Fibroblast of lung (primary cell): ENCODE measurements around the gene BTG3. TPM values are rescaled to one million over a fixed set of nuclear protein-coding genes. Genes with fewer than 3 reads are reported as not detected.

Source experiments
- DNase-seq, 2 donors: peaks; one replicate each; pipeline versions ENCODE4 v3.0.0 to v3.0.0-alpha.2; 2010; ENCODE audit warnings: low read depth in 2 of 2
- H2AFZ ChIP-seq: 2 replicates; pipeline ENCODE4 v1.5.1; 2012; ENCODE audit warnings: low read length, control low read depth, inconsistent platforms
- H3K27ac ChIP-seq: 2 replicates; pipeline ENCODE4 v1.5.1; 2011; ENCODE audit warnings: low read length, control low read depth; ENCODE audit not compliant: insufficient read depth
- H3K27me3 ChIP-seq: 2 replicates; pipeline ENCODE4 v1.5.1; 2011; ENCODE audit warnings: mild to moderate bottlenecking, low read length; ENCODE audit not compliant: control insufficient read depth, insufficient read depth
- H3K36me3 ChIP-seq: 2 replicates; pipeline ENCODE4 v1.5.1; 2011; ENCODE audit warnings: low read length; ENCODE audit not compliant: control insufficient read depth, insufficient read depth
- H3K4me1 ChIP-seq: 2 replicates; pipeline ENCODE4 v1.5.1; 2011; ENCODE audit warnings: low read length; ENCODE audit not compliant: control insufficient read depth, insufficient read depth; ENCODE audit errors: extremely low read depth
- H3K4me2 ChIP-seq: 2 replicates; pipeline ENCODE4 v1.5.1; 2011; ENCODE audit warnings: low read length, control low read depth; ENCODE audit not compliant: insufficient read depth; ENCODE audit errors: extremely low read depth
- H3K4me3 ChIP-seq, 4 experiments: fragments of 200-600 bp in 1 of 4; sonication (generic) in 1 of 4; replicated peaks in 1 of 4; 2 replicates each; pipeline ENCODE4 v1.5.1; 2011 to 2016; ENCODE audit warnings: low read length in 4 of 4, low read depth in 3 of 4, mild to moderate bottlenecking in 3 of 4, control low read depth in 2 of 4, inconsistent platforms in 1 of 4, mixed read lengths in 1 of 4; ENCODE audit not compliant: insufficient read depth in 1 of 4; ENCODE audit errors: control extremely low read depth in 1 of 4
- H3K79me2 ChIP-seq: 2 replicates; pipeline ENCODE4 v1.5.1; 2012; ENCODE audit warnings: mild to moderate bottlenecking, low read length, inconsistent platforms; ENCODE audit not compliant: control insufficient read depth, insufficient read depth
- H3K9ac ChIP-seq: 2 replicates; pipeline ENCODE4 v1.5.1; 2011; ENCODE audit warnings: mild to moderate bottlenecking, low read length, control low read depth; ENCODE audit not compliant: insufficient read depth
- H3K9me3 ChIP-seq: 2 replicates; pipeline ENCODE4 v1.5.1; 2012; ENCODE audit warnings: low read depth, low read length; ENCODE audit not compliant: control insufficient read depth, insufficient read depth
- H4K20me1 ChIP-seq: 2 replicates; pipeline ENCODE4 v1.5.1; 2011; ENCODE audit warnings: low read length; ENCODE audit not compliant: control insufficient read depth, insufficient read depth; ENCODE audit errors: extremely low read depth
- CTCF ChIP-seq, 2 donors: IDR thresholded peaks in 1 of 2; conservative IDR thresholded peaks in 1 of 2; 1 replicate in 1 of 2; 2 replicates in 1 of 2; pipeline ENCODE4 v1.5.1; 2011 to 2012; ENCODE audit warnings: low read length in 2 of 2, control low read depth in 1 of 2, inconsistent platforms in 1 of 2, low read depth in 1 of 2, mild to moderate bottlenecking in 1 of 2
- EZH2 ChIP-seq: IDR thresholded peaks from 2 replicates; pipeline ENCODE4 v1.5.1; 2012; ENCODE audit warnings: low read length, control low read depth, mild to moderate bottlenecking; ENCODE audit errors: missing control alignments
- polyA plus RNA-seq, 2 donors: library from polyadenylated mRNA; depleted of rRNA in 1 of 2; stranded (reverse) in 1 of 2; unstranded in 1 of 2; fragments of >200 nt; gene quantifications; 2 replicates each; pipeline ENCODE4 v1.2.1, GENCODE V29; 2011 to 2012; ENCODE audit warnings: missing spikeins in 1 of 2
- total RNA-seq: library from RNA; depleted of rRNA; stranded (reverse); fragments of >200 nt; gene quantifications from 2 replicates; pipeline ENCODE4 v1.2.1, GENCODE V29; 2014

BTG3 gene
- total and polyA plus RNA-seq, 2 donors (not counting 1 experiment from before 2014, with no cell fraction given) = 32.5 to 51.2 TPM

GRCh38 chr21:17658931-17659330, 46.2 kb upstream of the BTG3 start:
- Histone ChIP-seq H4K20me1 (no peaks in the 10 kb centered on the region), H3K27ac (no peak overlapping the region), H3K4me3 (no peak overlapping the region), H3K79me2 (no peaks in the 10 kb centered on the region), H3K9ac (no peak overlapping the region), H3K4me2 (no peak overlapping the region), H3K36me3 (no peaks in the 10 kb centered on the region), H3K4me1 (no peaks in the 10 kb centered on the region), H3K9me3 (no peaks in the 10 kb centered on the region), H3K27me3 (no peaks in the 10 kb centered on the region), H2AFZ (no peak overlapping the region)
- no peak for DNase-seq
- TF ChIP-seq CTCF (conservative IDR thresholded peaks at IDR 0.05 in 1 of 2, IDR thresholded peaks at IDR 0.05 in 1 of 2; ENCODE audit: low read depth in 1 of 2, low read length in 2 of 2) = no peak
- TF ChIP-seq EZH2 = no peak

GRCh38 chr21:17651526-17651925, 38.8 kb upstream of the BTG3 start:
- H3K27me3 ChIP-seq = no peaks in the 10 kb centered on the region
- H3K9me3 ChIP-seq = no peaks in the 10 kb centered on the region
- H4K20me1 ChIP-seq = no peaks in the 10 kb centered on the region
- H2AFZ ChIP-seq = no peak overlapping the region
- no peak overlapping the region for H3K4me3 ChIP-seq
- TF ChIP-seq EZH2 (no peak), CTCF (conservative IDR thresholded peaks at IDR 0.05 in 1 of 2, IDR thresholded peaks at IDR 0.05 in 1 of 2; ENCODE audit: low read depth in 1 of 2, low read length in 2 of 2) (no peak)
- H3K9ac ChIP-seq = no peak overlapping the region
- no peaks in the 10 kb centered on the region for H3K4me1 ChIP-seq
- DNase-seq = no peak
- H3K36me3 ChIP-seq = no peaks in the 10 kb centered on the region
- no peak overlapping the region for H3K4me2 ChIP-seq
- no peaks in the 10 kb centered on the region for H3K79me2 ChIP-seq
- no peak overlapping the region for H3K27ac ChIP-seq

GRCh38 chr21:17650292-17650691, 37.6 kb upstream of the BTG3 start:
- Histone ChIP-seq H4K20me1 (no peaks in the 10 kb centered on the region), H3K4me2 (no peak overlapping the region), H3K4me1 (no peaks in the 10 kb centered on the region), H3K9me3 (no peaks in the 10 kb centered on the region), H3K79me2 (no peaks in the 10 kb centered on the region), H3K9ac (no peak overlapping the region), H3K4me3 (no peak overlapping the region), H3K27ac (no peak overlapping the region), H2AFZ (no peak overlapping the region), H3K36me3 (no peaks in the 10 kb centered on the region), H3K27me3 (no peaks in the 10 kb centered on the region)
- DNase-seq = no peak
- no peak for TF ChIP-seq EZH2
- no peak for TF ChIP-seq CTCF (conservative IDR thresholded peaks at IDR 0.05 in 1 of 2, IDR thresholded peaks at IDR 0.05 in 1 of 2; ENCODE audit: low read depth in 1 of 2, low read length in 2 of 2)
